ENCODE measurements around the gene HHIP. TPM values are rescaled to one million over a fixed set of nuclear protein-coding genes. Genes with fewer than 3 reads are reported as not detected.
A peak's percentile ranks its signal among the peaks of the same experiment; 100 is the strongest.
"Not testable (repeated sequence)": the region's sequence is repeated elsewhere in the genome, so short reads cannot be mapped to it uniquely, and the experiment has no call there.

The HHIP gene
- total and polyA plus RNA-seq, 2 donors (not counting 1 experiment from before 2014, with no cell fraction given), result under 0.01 to 0.59 TPM

GRCh38 chr4:144787365-144788258, 141.7 kb downstream of the HHIP start:
- H3K27me3 ChIP-seq (ENCODE audit: control insufficient read depth, insufficient read depth, low read length), result no peaks in the 10 kb centered on the region
- no peaks in the 10 kb centered on the region for H4K20me1 ChIP-seq (ENCODE audit: control insufficient read depth, extremely low read depth, insufficient read depth, low read length)
- peak; percentile 47 to 67 for DNase-seq (ENCODE audit: low read depth in 2 of 2)
- no peaks in the 10 kb centered on the region for H3K9me3 ChIP-seq (ENCODE audit: control insufficient read depth, insufficient read depth, low read depth, low read length)
- no peak overlapping the region for H3K4me2 ChIP-seq (ENCODE audit: extremely low read depth, insufficient read depth, low read length)
- no peak overlapping the region for H3K4me3 ChIP-seq (replicated peaks in 1 of 4; ENCODE audit: control extremely low read depth in 1 of 4, insufficient read depth in 1 of 4, low read depth in 3 of 4, low read length in 4 of 4)
- no peaks in the 10 kb centered on the region for H3K4me1 ChIP-seq (ENCODE audit: control insufficient read depth, extremely low read depth, insufficient read depth, low read length)
- H3K9ac ChIP-seq (ENCODE audit: insufficient read depth, low read length), result no peak overlapping the region
- no peak overlapping the region for H2AFZ ChIP-seq (ENCODE audit: low read length)
- no peaks in the 10 kb centered on the region for H3K36me3 ChIP-seq (ENCODE audit: control insufficient read depth, insufficient read depth, low read length)
- TF ChIP-seq CTCF (conservative IDR thresholded peaks at IDR 0.05 in 1 of 2, IDR thresholded peaks at IDR 0.05 in 1 of 2; ENCODE audit: low read depth in 1 of 2, low read length in 2 of 2) (peak; percentile 40 to 55), EZH2 (IDR thresholded peaks at IDR 0.05; ENCODE audit: low read length, missing control alignments) (no peak)
- H3K27ac ChIP-seq (ENCODE audit: insufficient read depth, low read length), result no peak overlapping the region
- H3K79me2 ChIP-seq (ENCODE audit: control insufficient read depth, insufficient read depth, low read length), result no peaks in the 10 kb centered on the region

- H3K36me3 ChIP-seq (ENCODE audit: control insufficient read depth, insufficient read depth, low read length), result no peaks in the 10 kb centered on the region
These were observed 142.5 kb downstream of the HHIP start for GRCh38 chr4:144788469-144788868.

GRCh38 chr4:144791933-144792332, 146.0 kb downstream of the HHIP start:
- not testable (repeated sequence) for H3K36me3 ChIP-seq (ENCODE audit: control insufficient read depth, insufficient read depth, low read length); H2AFZ ChIP-seq (ENCODE audit: low read length); H3K4me2 ChIP-seq (ENCODE audit: extremely low read depth, insufficient read depth, low read length); H3K9ac ChIP-seq (ENCODE audit: insufficient read depth, low read length); H3K4me3 ChIP-seq (replicated peaks in 1 of 4; ENCODE audit: control extremely low read depth in 1 of 4, insufficient read depth in 1 of 4, low read depth in 3 of 4, low read length in 4 of 4); H3K27me3 ChIP-seq (ENCODE audit: control insufficient read depth, insufficient read depth, low read length); DNase-seq (ENCODE audit: low read depth in 2 of 2); H3K4me1 ChIP-seq (ENCODE audit: control insufficient read depth, extremely low read depth, insufficient read depth, low read length); H3K79me2 ChIP-seq (ENCODE audit: control insufficient read depth, insufficient read depth, low read length); H3K27ac ChIP-seq (ENCODE audit: insufficient read depth, low read length); H4K20me1 ChIP-seq (ENCODE audit: control insufficient read depth, extremely low read depth, insufficient read depth, low read length); H3K9me3 ChIP-seq (ENCODE audit: control insufficient read depth, insufficient read depth, low read depth, low read length)

More at GRCh38 chr4:144788469-144788868, 142.5 kb downstream of the HHIP start:
- Histone ChIP-seq H2AFZ (ENCODE audit: low read length) (no peak overlapping the region), H3K9ac (ENCODE audit: insufficient read depth, low read length) (no peak overlapping the region), H3K27ac (ENCODE audit: insufficient read depth, low read length) (no peak overlapping the region), H3K27me3 (ENCODE audit: control insufficient read depth, insufficient read depth, low read length) (no peaks in the 10 kb centered on the region), H3K9me3 (ENCODE audit: control insufficient read depth, insufficient read depth, low read depth, low read length) (no peaks in the 10 kb centered on the region), H3K79me2 (ENCODE audit: control insufficient read depth, insufficient read depth, low read length) (no peaks in the 10 kb centered on the region), H3K4me2 (ENCODE audit: extremely low read depth, insufficient read depth, low read length) (no peak overlapping the region), H3K4me1 (ENCODE audit: control insufficient read depth, extremely low read depth, insufficient read depth, low read length) (no peaks in the 10 kb centered on the region), H3K4me3 (replicated peaks in 1 of 4; ENCODE audit: control extremely low read depth in 1 of 4, insufficient read depth in 1 of 4, low read depth in 3 of 4, low read length in 4 of 4) (no peak overlapping the region), H4K20me1 (ENCODE audit: control insufficient read depth, extremely low read depth, insufficient read depth, low read length) (no peaks in the 10 kb centered on the region)
- DNase-seq (ENCODE audit: low read depth in 2 of 2), result no peak
- TF ChIP-seq EZH2 (IDR thresholded peaks at IDR 0.05; ENCODE audit: low read length, missing control alignments) (no peak), CTCF (conservative IDR thresholded peaks at IDR 0.05 in 1 of 2, IDR thresholded peaks at IDR 0.05 in 1 of 2; ENCODE audit: low read depth in 1 of 2, low read length in 2 of 2) (no peak)
